Measurements from ENCODE around the gene STK39.

Gene STK39

GRCh38 chr2:168254158-168254935 lies 7.0 kb upstream of the STK39 start:
- TF ChIP-seq CTCF (conservative IDR thresholded peaks at IDR 0.05; ENCODE audit: low read depth, low read length): no peak
- no peak for DNase-seq (ENCODE audit: low read depth)
- H3K4me3 ChIP-seq (ENCODE audit: low read length): no peak overlapping the region

DNA sequence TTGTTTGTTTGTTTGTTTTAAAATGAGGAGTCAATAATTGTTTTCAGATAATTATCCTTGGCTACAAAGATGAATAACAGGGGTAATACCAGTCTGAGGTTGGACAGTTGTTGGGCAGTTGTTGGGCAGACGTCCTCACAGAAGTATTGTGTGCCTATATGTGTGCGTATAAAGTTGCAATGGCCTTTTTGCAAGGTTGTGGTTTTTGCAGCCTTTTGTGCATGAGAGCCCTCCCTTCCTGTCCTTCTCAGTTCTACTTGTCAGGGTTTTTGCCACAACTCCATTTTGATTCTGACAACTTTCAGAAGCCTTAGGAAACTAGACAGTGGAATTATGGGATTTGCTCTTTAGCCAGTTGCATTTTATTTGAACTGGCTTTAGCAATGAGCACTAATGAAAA lies 6.0 kb upstream of the STK39 start:
- DNase-seq (ENCODE audit: low read depth): no peak
- no peak overlapping the region for H3K4me3 ChIP-seq (ENCODE audit: low read length)
- no peak for TF ChIP-seq CTCF (conservative IDR thresholded peaks at IDR 0.05; ENCODE audit: low read depth, low read length)

- no peak for TF ChIP-seq CTCF (conservative IDR thresholded peaks at IDR 0.05; ENCODE audit: low read depth, low read length)
- no peak overlapping the region for H3K4me3 ChIP-seq (ENCODE audit: low read length)
- DNase-seq (ENCODE audit: low read depth): no peak
Measured at GRCh38 chr2:168252976-168253375, 5.6 kb upstream of the STK39 start.

DNA sequence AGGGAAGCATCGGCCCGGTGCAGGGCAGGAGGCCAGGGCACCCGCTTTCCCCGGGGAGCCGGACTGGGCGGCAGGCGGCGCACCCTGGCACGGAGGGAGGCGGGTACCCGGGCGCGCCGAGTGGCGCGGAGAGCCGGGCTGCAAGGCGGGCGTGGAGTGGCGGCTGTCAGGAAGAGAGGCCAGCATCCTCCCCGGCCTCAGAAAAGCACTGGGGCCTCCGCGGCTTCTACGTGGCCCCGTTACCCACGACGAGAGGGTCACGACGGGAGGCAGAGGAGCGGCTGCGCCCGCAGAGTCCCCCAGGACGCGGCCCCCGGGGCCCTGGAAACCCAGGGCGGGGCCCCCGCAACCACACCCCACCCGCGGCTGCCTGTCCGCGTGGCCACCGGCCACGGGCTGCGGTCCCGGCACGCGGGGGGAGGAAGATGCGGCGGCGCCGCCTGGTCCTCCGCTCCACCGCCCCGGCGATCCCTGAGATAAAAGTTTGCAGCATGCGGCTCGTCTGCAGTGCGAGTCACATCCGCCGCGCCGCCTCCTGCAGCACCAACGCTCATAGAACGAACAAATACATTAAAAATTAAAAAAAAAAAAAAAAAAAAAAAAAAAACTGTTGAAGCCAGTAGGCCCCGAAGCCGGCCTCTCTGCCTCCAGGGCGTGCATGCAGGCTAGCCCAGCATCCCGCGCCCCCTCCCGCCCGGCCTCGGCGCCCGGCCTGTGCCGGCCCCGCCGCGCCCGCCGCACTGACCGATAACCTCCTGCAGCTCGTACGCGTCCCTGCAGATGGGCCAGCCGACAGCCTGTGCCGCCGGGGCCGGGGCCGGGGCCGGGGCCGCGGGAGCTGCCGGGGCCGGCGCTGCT lies 683 bp downstream of the STK39 start:
- no peak for DNase-seq (ENCODE audit: low read depth)
- peak overlapping the region; percentile 80 for H3K4me3 ChIP-seq (ENCODE audit: low read length)
- peak; percentile 46 for TF ChIP-seq CTCF (conservative IDR thresholded peaks at IDR 0.05; ENCODE audit: low read depth, low read length)

- no peak for DNase-seq (ENCODE audit: low read depth)
- no peak for TF ChIP-seq CTCF (conservative IDR thresholded peaks at IDR 0.05; ENCODE audit: low read depth, low read length)
- peak overlapping the region; percentile 80 for H3K4me3 ChIP-seq (ENCODE audit: low read length)
Measured at GRCh38 chr2:168246072-168246482, 1.3 kb downstream of the STK39 start.

- no peak for TF ChIP-seq CTCF (conservative IDR thresholded peaks at IDR 0.05; ENCODE audit: low read depth, low read length)
- no peak for DNase-seq (ENCODE audit: low read depth)
- H3K4me3 ChIP-seq (ENCODE audit: low read length): peak overlapping the region; percentile 80
Measured at GRCh38 chr2:168245074-168245825, 2.1 kb downstream of the STK39 start.

Measured in retinal pigment epithelial cell (primary cell).